Osteoblast (primary cell): ENCODE results near the gene PRSS27. TPM values are rescaled to one million over a fixed set of nuclear protein-coding genes. Genes with fewer than 3 reads are reported as not detected.
"Not testable (repeated sequence)": the region's sequence is repeated elsewhere in the genome, so short reads cannot be mapped to it uniquely, and the experiment has no call there.

Experiments used
- DNase-seq: peaks from one replicate; pipeline ENCODE4 v3.0.0; 2011; ENCODE audit warnings: low spot score, mixed read lengths; ENCODE audit not compliant: insufficient read length; ENCODE audit errors: missing footprints
- H2AFZ ChIP-seq: 2 replicates; pipeline ENCODE4 v1.6.0; 2011; ENCODE audit warnings: mild to moderate bottlenecking, low read length
- H3K27ac ChIP-seq: 2 replicates; pipeline ENCODE4 v1.5.1; 2011; ENCODE audit warnings: mild to moderate bottlenecking, low read depth, low read length, moderate library complexity
- H3K27me3 ChIP-seq: 2 replicates; pipeline ENCODE4 v1.6.0; 2012; ENCODE audit warnings: mild to moderate bottlenecking, control low read depth, inconsistent platforms, low read length, moderate library complexity; ENCODE audit not compliant: insufficient read depth
- H3K36me3 ChIP-seq: 2 replicates; pipeline ENCODE4 v1.5.1; 2011; ENCODE audit warnings: mild to moderate bottlenecking, low read length, control low read depth, moderate library complexity; ENCODE audit not compliant: insufficient read depth
- H3K4me1 ChIP-seq: 2 replicates; pipeline ENCODE4 v1.5.1; 2011; ENCODE audit warnings: mild to moderate bottlenecking, low read length, control low read depth, moderate library complexity; ENCODE audit not compliant: insufficient read depth
- H3K4me2 ChIP-seq: 2 replicates; pipeline ENCODE4 v1.6.0; 2011; ENCODE audit warnings: mild to moderate bottlenecking, low read length; ENCODE audit not compliant: insufficient read depth
- H3K4me3 ChIP-seq: fragments of 200-600 bp; sonication (generic); 3 replicates; pipeline ENCODE4 v1.5.1; 2012; ENCODE audit warnings: mild to moderate bottlenecking, low read length, inconsistent platforms; ENCODE audit not compliant: insufficient read depth
- H3K79me2 ChIP-seq: 2 replicates; pipeline ENCODE4 v1.6.0; 2012; ENCODE audit warnings: mild to moderate bottlenecking, low read length, control low read depth, inconsistent platforms; ENCODE audit not compliant: insufficient read depth
- H3K9me3 ChIP-seq: 2 replicates; pipeline ENCODE4 v1.5.1; 2011; ENCODE audit warnings: low read depth, low read length, control low read depth
- H4K20me1 ChIP-seq: 2 replicates; pipeline ENCODE4 v1.6.0; 2012; ENCODE audit warnings: mild to moderate bottlenecking, low read length, control low read depth; ENCODE audit not compliant: insufficient read depth
- CTCF ChIP-seq: IDR thresholded peaks from 2 replicates; pipeline ENCODE4 v1.5.1; 2011; ENCODE audit warnings: mild to moderate bottlenecking, low read depth, low read length, moderate library complexity; ENCODE audit errors: extremely low read depth
- total RNA-seq: library from RNA; depleted of rRNA; stranded (reverse); fragments of >200 nt; gene quantifications from 2 replicates; pipeline ENCODE4 v1.2.3, GENCODE V29; 2012

Gene PRSS27
- total RNA-seq, 1 donor = 2.5 TPM

- no peaks in the 10 kb centered on the region for H3K4me1 ChIP-seq
- peaks cover 6% of the 10 kb centered on the region for H3K27me3 ChIP-seq
- no peak overlapping the region for H3K4me3 ChIP-seq
- no peak overlapping the region for H2AFZ ChIP-seq
- H3K36me3 ChIP-seq = no peaks in the 10 kb centered on the region
- no peak for TF ChIP-seq CTCF
- H4K20me1 ChIP-seq = no peaks in the 10 kb centered on the region
- H3K27ac ChIP-seq = no peak overlapping the region
- no peak for DNase-seq
- H3K4me2 ChIP-seq = no peak overlapping the region
- no peaks in the 10 kb centered on the region for H3K79me2 ChIP-seq
- H3K9me3 ChIP-seq = no peaks in the 10 kb centered on the region
Measured at GRCh38 chr16:2724088-2724676, 4.2 kb upstream of the PRSS27 start.

- not testable (repeated sequence) for H3K4me1 ChIP-seq, H3K36me3 ChIP-seq, H4K20me1 ChIP-seq, H3K27ac ChIP-seq, H3K9me3 ChIP-seq, DNase-seq, H3K79me2 ChIP-seq, H3K27me3 ChIP-seq
- Histone ChIP-seq H3K4me3 (peak overlapping the region; percentile 74), H3K4me2 (peak overlapping the region; percentile 53), H2AFZ (peak overlapping the region; percentile 77)
Measured at GRCh38 chr16:2721634-2722173, 1.7 kb upstream of the PRSS27 start.

GRCh38 chr16:2720719-2721633 lies 952 bp upstream of the PRSS27 start:
- Histone ChIP-seq H3K27ac (no peak overlapping the region), H3K9me3 (no peaks in the 10 kb centered on the region)

More at GRCh38 chr16:2720719-2721633, 952 bp upstream of the PRSS27 start:
- H3K4me1 ChIP-seq = no peaks in the 10 kb centered on the region
- H3K4me2 ChIP-seq = peak overlapping the region; percentile 67
- H4K20me1 ChIP-seq = peaks cover 3% of the 10 kb centered on the region
- peak overlapping the region; percentile 74 for H3K4me3 ChIP-seq
- no peaks in the 10 kb centered on the region for H3K36me3 ChIP-seq
- peak overlapping the region; percentile 77 for H2AFZ ChIP-seq
- peak; percentile 99 for DNase-seq
- H3K79me2 ChIP-seq = no peaks in the 10 kb centered on the region
- peak; percentile 24 for TF ChIP-seq CTCF
- H3K27me3 ChIP-seq = no peaks in the 10 kb centered on the region
